Measurements from ENCODE around the gene CHSY3.

Gene CHSY3

DNA sequence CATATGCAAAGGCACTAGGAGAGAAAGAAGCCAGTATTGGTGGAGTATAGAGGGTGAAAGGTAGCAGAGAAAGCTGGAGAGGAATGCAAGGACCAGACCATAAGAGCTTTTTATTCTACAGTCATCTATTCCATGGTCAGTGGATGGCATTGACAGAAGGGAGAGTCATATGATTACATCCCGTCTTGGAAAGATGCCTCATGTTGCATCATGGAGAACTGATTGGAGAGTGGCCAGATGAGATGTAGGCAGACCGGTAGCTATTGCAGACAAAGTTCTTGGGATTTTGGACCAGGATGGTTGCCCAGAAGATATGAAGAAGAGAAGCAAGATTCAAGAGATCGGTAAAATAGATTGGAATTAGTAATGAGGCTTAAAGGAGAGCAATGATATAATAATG lies 260.7 kb downstream of the CHSY3 start:
- no peak overlapping the region for H3K4me3 ChIP-seq (replicated peaks in 1 of 2; ENCODE audit: low read depth in 2 of 2, low read length in 2 of 2)
- TF ChIP-seq, protein P1, sequence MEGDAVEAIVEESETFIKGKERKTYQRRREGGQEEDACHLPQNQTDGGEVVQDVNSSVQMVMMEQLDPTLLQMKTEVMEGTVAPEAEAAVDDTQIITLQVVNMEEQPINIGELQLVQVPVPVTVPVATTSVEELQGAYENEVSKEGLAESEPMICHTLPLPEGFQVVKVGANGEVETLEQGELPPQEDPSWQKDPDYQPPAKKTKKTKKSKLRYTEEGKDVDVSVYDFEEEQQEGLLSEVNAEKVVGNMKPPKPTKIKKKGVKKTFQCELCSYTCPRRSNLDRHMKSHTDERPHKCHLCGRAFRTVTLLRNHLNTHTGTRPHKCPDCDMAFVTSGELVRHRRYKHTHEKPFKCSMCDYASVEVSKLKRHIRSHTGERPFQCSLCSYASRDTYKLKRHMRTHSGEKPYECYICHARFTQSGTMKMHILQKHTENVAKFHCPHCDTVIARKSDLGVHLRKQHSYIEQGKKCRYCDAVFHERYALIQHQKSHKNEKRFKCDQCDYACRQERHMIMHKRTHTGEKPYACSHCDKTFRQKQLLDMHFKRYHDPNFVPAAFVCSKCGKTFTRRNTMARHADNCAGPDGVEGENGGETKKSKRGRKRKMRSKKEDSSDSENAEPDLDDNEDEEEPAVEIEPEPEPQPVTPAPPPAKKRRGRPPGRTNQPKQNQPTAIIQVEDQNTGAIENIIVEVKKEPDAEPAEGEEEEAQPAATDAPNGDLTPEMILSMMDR (IDR thresholded peaks at IDR 0.05; ENCODE audit: low read depth, low read length) = no peak
- DNase-seq (ENCODE audit: low read depth in 2 of 2) = peak; percentile 77 to 84

DNA sequence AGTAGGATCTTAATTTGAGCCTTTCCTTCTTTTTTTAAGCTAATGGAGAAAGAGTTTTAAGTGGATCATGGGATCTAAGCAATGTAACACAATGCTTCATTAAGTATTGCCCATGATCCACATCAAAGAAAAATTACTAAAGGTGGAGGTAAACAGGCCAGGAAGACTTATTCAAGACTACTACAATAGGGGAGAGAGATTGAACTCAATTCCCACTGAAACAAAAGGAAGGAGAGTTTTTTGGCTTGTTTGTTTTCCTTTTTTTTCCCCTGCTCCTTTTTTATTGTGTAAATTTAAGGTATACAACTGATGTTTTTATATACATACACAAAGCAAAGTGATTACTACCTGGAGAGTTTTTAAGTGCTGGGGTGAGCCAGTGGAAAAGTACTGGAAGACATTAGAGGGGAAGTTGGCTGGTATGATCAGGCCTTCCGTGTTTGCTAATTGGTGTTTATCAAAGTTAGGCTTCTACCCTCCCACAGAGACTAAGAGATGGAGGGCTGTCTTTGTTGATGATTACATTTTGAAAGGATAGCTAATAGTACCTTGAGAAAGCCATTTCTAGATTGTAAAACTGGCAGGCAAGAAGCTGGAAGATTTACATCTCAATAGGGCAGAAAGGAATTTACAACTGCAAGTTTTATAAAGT lies 262.7 kb downstream of the CHSY3 start:
- no peak overlapping the region for H3K4me3 ChIP-seq (replicated peaks in 1 of 2; ENCODE audit: low read depth in 2 of 2, low read length in 2 of 2)
- no peak for DNase-seq (ENCODE audit: low read depth in 2 of 2)
- TF ChIP-seq, protein P1 (IDR thresholded peaks at IDR 0.05; ENCODE audit: low read depth, low read length) = no peak

DNA sequence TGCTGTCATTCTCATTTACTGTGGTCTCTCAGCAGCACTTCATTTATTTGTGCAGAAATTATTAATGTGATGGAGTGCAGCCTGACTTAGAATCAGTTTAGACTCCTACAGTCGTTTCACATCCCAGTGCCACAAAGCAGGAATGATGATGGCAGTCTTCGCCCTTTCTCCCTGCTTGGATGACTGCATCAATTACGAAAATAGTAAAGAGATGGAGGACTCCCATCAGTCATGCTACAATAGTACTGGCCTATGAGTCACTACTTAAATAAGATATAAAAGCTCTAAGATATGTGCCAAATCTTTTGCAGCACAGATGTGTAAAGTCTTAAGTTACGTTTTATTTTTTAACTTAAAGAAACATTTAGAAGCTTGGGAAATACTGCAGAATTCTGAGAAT lies 263.9 kb downstream of the CHSY3 start:
- no peak overlapping the region for H3K4me3 ChIP-seq (replicated peaks in 1 of 2; ENCODE audit: low read depth in 2 of 2, low read length in 2 of 2)
- DNase-seq (ENCODE audit: low read depth in 2 of 2) = peak; percentile 63 to 65
- TF ChIP-seq, protein P1 (IDR thresholded peaks at IDR 0.05; ENCODE audit: low read depth, low read length) = no peak

DNA sequence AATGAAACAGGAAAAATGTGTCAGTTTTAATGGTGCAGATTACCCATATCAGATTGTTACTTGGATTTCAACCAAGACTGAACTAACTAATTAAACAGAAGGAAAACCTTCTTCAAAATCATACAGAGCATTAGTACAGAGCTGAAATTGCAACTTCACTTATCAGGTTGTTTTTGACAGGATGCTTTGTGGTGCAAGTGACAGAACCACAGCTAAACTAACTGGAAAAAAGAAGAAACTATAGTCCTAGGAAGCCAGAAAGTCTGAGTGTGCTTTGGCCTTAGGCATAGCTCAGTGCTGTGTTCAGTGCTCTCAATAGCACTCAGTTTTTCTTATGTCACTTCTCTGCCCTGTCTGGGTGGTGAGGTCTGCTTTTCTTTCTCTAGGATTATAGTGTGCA lies 267.4 kb downstream of the CHSY3 start:
- no peak overlapping the region for H3K4me3 ChIP-seq (replicated peaks in 1 of 2; ENCODE audit: low read depth in 2 of 2, low read length in 2 of 2)
- TF ChIP-seq, protein P1 (IDR thresholded peaks at IDR 0.05; ENCODE audit: low read depth, low read length) = no peak
- DNase-seq (ENCODE audit: low read depth in 2 of 2) = no peak

DNA sequence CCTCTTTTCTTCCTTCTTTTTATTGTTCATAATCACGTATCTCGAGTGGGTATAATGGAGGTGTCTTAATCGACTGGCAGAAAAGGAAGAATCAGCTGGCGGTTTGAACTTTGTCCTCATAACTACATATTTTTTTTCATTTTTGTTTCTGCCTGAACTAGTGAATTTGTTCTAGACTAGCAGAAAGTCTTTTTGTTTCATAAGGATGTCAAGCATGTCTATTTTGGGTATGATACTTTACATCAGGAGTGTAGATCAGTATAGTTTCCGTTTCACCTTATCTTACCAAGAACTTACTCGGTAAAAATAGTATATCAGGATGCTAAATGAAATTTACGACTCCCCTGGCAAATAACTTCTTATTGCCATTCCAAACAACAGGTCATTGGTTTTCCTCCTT lies 278.9 kb downstream of the CHSY3 start:
- no peak for DNase-seq (ENCODE audit: low read depth in 2 of 2)
- TF ChIP-seq, protein P1 (IDR thresholded peaks at IDR 0.05; ENCODE audit: low read depth, low read length) = no peak
- H3K4me3 ChIP-seq (replicated peaks in 1 of 2; ENCODE audit: low read depth in 2 of 2, low read length in 2 of 2) = no peak overlapping the region

DNA sequence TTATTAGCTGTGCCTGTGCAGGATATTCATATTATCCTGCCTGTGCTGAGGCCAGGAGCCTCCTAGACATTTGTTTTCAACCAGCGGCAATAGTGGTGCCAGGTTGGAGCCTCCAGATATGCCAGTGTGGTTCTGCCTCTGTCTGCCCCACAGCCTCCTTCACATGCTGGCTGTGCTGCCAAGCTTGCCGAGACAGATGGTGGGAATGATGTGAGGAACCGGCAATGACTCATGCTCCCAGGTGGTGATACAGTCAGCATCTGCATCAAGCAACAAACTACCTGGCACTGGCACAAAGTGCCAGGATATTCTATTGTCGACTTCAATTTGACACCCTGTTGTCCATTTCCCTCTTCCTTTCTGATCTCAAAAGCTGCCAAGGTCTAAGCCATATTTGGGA lies 285.7 kb downstream of the CHSY3 start:
- no peak for DNase-seq (ENCODE audit: low read depth in 2 of 2)
- TF ChIP-seq, protein P1 (IDR thresholded peaks at IDR 0.05; ENCODE audit: low read depth, low read length) = no peak
- no peak overlapping the region for H3K4me3 ChIP-seq (replicated peaks in 1 of 2; ENCODE audit: low read depth in 2 of 2, low read length in 2 of 2)

DNA sequence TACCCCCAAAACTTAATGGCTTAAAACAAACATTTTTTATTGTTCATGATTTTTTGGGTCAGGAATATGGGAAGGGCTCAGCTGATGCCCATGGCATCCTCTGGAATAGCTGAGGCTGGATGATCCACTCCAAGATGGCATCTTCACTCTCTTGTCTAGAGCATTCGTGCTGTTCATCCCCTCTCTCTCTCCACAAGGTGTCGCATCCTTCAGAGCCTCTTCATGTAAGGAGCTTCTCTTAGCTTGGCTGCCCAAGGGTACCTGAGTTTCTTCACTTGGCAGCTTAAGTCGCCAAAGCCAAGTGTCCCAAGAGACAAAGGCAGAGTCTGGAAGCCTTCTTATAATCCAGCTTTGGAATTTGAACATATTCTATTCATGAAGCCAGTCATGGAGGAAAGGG lies 294.7 kb downstream of the CHSY3 start:
- no peak overlapping the region for H3K4me3 ChIP-seq (replicated peaks in 1 of 2; ENCODE audit: low read depth in 2 of 2, low read length in 2 of 2)
- peak; percentile 56 to 58 for DNase-seq (ENCODE audit: low read depth in 2 of 2)
- TF ChIP-seq, protein P1 (IDR thresholded peaks at IDR 0.05; ENCODE audit: low read depth, low read length) = peak; percentile 42

Measured in cardiac fibroblast (primary cell).